GF-D8 (cell line): ENCODE data around the gene SRGAP3.
"Not testable (repeated sequence)": the region's sequence is repeated elsewhere in the genome, so short reads cannot be mapped to it uniquely, and the experiment has no call there.

Source experiments
- DNase-seq: peaks from one replicate; lab custom pipeline; 2025; lab: John Stamatoyannopoulos, UW

Gene SRGAP3

DNA sequence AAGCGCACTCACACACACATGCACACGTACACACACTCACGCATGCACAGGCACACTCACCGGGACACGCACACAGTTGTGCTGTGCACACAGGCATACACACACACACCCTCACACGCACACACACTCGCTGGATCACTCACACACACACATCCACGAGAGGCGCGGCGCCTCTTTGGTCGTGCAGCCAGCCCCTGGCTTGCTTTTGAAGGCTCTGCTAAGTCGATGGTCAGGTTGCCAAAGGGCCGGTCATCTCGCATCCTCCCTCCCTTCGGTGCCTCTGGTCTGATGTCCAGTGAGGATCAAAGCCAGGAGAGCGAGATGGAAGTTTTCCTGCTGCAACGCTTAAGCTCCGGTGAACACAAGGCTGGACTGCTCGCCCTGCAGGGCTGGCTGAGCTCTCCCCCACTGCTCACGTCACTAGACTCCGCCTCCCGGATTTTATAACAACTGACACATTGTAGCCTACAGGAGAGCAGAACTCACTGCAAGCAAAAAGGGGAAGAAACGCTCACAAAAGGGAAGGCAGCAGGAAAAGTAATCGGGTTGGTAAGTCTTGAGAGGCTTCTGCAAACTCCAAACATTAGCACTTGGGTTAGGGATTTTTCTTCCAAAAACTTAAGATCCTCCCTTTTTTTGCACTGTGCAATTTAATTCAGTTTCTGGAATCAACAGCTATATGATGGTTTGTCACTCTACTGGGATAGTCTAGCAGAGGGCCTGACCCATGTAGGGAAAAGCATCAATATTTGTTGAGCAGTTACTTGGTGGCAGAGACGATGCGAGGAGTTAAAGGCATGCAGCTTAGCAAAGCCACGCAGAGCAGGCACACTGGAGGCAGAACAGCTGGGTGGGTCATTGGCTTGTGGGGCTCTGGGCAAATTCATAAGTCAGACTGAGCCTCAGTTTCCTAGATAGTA is at the start of gene SRGAP3:
Gene SRGAP3 (minus strand): TSS at position 374 of the 920 bp plus-strand sequence. CDS start 695 bp downstream, outside the sequence.
- DNase-seq: peak; percentile 85

- DNase-seq: no peak
These were observed 48.8 kb upstream of the SRGAP3 start for GRCh38 chr3:9298236-9298635.

DNA sequence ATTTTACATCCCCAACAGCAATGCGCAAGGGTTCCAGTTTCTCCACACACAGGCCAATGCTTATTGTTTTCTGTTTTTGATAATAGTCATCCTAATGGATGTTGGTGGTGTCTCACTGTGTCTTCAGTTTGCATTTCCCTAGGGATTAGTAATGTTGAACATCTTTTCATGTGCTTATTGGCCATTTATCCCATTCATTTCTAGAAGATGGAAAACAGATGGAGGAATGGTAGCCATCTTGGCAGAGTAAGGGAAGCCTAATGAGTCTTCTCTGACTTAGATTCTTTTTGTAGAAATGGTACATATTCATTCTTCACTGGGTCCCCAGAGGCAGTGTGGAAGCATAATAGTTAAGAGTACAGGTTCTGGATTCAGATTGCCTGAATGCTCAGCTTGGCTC is 46.8 kb upstream of the SRGAP3 start:
- DNase-seq: no peak

DNA sequence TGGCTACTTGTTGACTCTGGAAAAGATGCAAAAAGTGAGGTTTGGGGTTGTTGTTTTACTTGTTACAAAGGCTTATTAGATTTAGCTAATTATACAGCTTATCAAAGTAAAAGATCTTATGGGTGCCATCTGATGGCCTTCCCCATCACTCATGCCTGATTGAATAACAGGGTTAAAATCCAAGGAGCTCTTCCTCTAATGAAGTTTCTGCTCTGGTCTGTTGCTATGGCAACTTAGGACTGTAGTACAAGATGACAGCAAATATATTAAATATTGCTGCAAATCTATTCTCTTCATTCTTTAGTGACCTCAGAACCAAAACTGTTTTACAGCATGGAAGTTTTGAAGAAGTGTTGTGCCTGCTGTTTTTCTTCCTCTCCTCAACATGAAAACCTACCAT is 45.6 kb upstream of the SRGAP3 start:
- no peak for DNase-seq

DNA sequence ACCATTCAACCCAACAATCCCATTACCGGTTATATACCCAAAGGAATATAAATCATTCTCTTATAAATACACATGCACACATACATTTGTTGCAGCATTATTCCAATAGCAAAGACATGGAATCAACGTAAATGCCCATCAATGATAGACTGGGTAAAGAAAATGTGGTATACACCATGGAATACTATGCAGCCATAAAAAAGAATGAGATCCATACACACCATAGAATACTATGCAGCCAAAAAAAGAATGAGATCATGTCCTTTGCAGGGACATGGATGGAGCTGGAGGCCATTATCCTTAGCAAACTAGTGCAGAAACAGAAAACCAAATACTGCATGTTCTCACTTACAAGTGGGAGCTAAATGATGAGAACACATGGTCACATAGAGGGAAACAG is 44.5 kb upstream of the SRGAP3 start:
- not testable (repeated sequence) for DNase-seq

DNA sequence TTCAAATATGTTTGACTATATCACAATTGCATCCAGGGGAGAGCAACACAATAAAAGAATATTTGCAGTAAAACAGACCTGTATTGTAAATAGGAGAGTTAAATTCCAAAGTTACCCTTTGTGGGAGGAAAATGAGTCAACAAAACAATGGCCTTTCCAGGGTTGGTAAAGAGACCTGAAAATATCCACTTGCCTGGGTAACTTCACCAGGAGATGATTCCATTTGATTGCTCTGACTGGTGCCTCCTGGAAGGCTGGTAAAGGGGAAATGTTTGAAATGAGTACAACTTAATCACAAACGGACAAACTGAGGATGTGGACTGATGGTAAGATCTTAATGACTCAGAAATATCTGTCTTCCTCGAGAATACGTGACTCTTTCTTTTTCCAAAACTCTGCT is 43.6 kb upstream of the SRGAP3 start:
- DNase-seq: no peak

- no peak for DNase-seq
These were observed 43.1 kb upstream of the SRGAP3 start for GRCh38 chr3:9292516-9292915.

DNA sequence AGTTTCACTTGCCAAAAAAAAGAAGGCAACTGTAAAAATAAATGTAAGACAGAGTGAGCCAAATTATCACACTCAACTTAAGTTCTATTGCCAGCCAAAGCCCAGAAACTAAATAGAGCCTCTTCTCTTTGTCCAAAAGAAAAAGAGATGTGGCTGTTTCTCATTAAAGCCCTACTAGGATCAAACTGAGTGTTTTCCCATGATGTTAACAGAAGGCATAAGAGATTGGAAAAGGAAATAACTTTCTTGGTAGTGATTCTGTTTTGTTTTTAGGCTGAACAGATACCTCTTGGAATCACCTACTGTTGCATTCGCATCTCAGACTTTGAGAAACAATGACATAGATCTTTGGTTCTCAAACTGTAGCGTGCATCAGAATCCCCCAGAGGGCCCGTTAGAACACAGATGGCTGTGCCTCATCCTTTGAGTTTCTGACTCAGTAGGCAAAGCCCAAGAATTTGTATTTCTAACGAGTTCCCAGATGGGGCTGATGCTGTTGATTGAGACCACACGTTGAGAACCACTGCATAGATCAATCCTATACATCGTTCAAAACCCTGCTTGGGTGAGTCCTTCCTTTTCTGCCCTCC is 42.5 kb upstream of the SRGAP3 start:
- DNase-seq: no peak

DNA sequence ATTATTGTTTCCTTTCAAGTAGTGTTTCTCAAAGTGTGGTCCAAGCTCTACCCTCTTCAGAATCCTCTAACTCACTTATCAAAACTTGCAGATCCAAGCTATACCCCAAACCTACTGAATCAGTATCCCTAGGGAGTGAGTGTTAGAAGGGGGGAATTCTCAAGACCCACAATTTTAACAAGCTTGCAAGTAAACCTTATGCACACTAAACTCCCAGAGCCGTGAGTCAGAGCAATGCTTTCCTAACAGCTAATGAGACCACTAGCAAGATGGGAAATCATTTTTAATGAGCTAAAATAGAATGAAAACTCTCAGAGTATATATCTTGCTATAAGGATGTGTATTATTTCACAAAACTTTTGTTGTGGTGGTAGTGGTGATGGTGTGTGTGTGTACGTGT is 41.1 kb upstream of the SRGAP3 start:
- no peak for DNase-seq

- DNase-seq: not testable (repeated sequence)
These were observed 32.1 kb upstream of the SRGAP3 start for GRCh38 chr3:9281533-9281932.

DNA sequence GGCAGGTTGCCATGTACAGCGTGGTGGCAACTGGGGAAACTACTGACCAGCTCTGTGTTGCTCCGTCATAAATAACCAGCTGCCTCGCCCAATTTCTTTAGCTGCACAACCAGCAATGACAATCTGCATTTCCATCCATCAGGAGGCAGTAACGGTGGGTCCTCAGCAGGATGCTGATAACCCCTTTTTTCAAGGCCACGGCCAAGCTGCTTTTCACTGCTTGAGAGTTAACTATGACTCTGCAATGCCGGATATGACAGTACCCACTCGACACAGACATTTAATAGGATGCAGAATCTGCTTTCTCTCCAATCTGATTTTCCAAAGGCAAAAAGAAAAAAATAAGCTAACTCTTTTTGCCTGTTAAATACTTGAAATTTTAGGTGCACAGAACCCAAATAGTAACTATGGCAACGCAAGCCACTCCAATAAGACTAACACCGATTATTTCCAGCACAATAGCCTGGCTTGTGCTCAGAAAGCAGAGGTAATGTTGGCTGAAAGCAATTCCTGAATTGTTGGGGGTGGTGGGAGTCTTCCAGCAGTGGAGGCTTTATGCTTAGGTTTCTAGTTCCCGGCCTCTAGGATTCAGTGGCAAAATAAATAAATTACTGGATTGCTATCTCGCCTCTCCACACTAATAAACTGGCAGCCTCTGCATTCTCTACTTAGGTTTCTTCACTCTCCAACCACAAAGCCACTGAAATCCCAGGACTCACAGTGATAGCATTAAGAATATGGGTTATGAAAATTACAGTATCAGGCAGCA is 31.2 kb upstream of the SRGAP3 start:
- no peak for DNase-seq

GRCh38 chr3:9279966-9280365 is 30.5 kb upstream of the SRGAP3 start:
- no peak for DNase-seq

- DNase-seq: no peak
These were observed 29.1 kb upstream of the SRGAP3 start for GRCh38 chr3:9278498-9278897.

DNA sequence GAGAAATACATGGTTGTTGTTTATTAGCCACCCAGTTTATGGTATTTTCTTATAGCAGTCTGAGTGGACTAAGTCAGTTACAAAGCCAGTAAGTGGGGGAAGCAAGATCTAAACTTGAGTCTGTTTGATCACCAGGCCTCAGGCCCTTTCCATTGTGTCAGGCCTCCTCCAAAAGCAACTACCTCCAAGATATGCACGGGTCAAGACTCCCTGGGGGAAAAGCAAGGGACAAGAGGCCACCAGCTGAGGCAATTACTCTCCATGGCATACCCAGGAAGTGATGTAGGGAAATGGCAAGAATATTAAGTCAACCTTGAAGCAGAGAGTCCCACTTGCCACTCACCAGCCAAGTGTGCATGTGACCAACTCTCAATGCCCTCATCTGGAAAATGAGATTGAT is 28.6 kb upstream of the SRGAP3 start:
- no peak for DNase-seq

GRCh38 chr3:9276761-9277370 is 27.4 kb upstream of the SRGAP3 start:
- DNase-seq: no peak

DNA sequence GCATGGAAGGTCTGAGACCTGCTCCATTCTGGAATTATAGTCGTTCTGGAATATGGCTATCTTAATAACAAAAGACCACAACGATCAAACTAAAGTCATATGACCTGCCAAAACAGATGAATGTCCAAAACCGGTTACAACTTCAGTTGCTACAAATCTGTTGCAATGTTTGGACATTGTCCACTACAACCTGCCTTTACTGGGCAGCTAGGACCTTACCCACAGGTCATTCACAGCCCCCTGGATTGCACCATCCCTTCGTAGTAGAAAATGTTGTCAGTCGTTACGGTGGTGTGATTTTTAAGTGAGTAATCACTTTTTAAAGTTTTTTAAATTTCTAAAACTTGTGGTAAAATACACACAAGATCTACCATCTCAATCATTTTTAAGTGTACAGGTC is 22.5 kb upstream of the SRGAP3 start:
- DNase-seq: no peak

DNA sequence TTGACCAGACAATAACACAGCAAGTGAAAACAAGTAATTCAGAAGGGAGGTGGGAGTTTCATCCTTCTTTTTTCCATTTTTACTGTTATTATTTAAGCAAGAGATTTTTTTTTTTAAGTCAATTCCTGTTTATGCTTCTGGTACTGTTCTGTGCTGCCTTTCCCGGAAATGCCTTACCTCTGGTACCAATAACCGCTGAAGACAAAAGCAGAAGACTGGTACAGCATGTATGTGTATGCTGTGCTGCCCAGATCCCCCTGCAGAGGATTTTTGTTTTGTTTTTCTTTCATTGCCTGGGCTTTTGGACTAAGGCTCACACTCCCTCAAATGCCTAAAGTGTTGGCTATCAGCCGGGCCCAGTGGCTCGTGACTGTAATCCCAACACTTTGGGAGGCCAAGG is 21.3 kb upstream of the SRGAP3 start:
- no peak for DNase-seq

DNA sequence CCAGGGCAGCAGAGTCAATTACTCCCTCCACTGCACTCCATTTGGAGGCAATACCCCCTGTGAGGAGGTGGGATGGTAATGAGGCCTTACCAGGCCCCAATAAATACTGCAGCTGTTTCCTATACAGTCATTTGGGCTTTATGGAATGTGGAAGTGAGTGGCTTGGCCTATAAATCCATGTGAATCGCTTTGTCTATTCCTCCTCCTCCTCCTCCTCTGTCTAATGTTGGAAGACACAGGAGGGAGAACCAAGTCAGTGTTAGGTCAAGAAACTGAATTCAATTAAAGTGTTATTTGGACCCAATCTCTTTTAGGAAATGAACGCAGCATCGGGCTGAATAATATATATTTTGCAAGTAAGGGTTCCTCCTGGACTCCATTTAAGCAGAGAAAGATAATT is 17.3 kb upstream of the SRGAP3 start:
- no peak for DNase-seq

DNA sequence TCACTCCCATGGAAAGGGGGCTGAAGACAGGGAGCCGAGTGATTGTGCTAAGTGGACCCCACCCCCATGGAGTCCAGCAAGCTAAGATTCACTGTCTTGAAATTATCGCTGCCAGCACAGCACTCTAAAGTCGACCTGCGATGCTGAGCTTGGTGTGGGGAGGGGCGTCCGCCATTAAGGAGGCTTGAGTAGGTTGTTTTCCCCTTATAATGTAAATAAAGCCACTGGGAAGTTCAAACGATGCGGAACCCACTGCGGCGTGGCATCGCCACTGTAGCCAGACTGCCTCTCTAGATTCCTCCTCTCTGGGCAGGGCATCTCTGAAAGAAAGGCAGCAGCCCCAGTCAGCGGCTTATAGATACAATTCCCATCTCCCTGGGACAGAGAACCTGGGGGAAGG is 10.9 kb upstream of the SRGAP3 start:
- no peak for DNase-seq

GRCh38 chr3:9257092-9257491 is 7.6 kb upstream of the SRGAP3 start:
- no peak for DNase-seq

- no peak for DNase-seq
These were observed 6.5 kb upstream of the SRGAP3 start for GRCh38 chr3:9255976-9256375.

- DNase-seq: no peak
These were observed 5.3 kb upstream of the SRGAP3 start for GRCh38 chr3:9254764-9255163.
